Small intestine (tissue), 7 donors: ENCODE data around the gene STX17. TPM values are rescaled to one million over a fixed set of nuclear protein-coding genes. Genes with fewer than 3 reads are reported as not detected.

Source experiments
- DNase-seq, 2 donors: peaks; one replicate each; pipeline versions ENCODE4 v3.0.0 to v3.0.0-alpha.2; 2013
- FAIRE-seq: peaks from 2 replicates; lab custom pipeline; 2012; peaks lifted over from hg19 to GRCh38; lab: Jason Lieb, UNC
- H3K27ac ChIP-seq, 3 donors: one replicate each; pipeline ENCODE4 v1.5.1; 2013; ENCODE audit warnings: low read length in 2 of 3, mild to moderate bottlenecking in 2 of 3, control low read depth in 1 of 3, inconsistent platforms in 1 of 3, low read depth in 1 of 3, moderate library complexity in 1 of 3
- H3K27me3 ChIP-seq, 3 donors: one replicate each; pipeline ENCODE4 v1.6.1; 2013; ENCODE audit warnings: low read length in 3 of 3, inconsistent platforms in 1 of 3; ENCODE audit not compliant: control insufficient read depth in 3 of 3, insufficient read depth in 3 of 3
- H3K36me3 ChIP-seq, 3 donors: one replicate each; pipeline ENCODE4 v1.6.1; 2013; ENCODE audit warnings: low read length in 3 of 3, inconsistent platforms in 1 of 3, low read depth in 1 of 3, mild to moderate bottlenecking in 1 of 3, moderate library complexity in 1 of 3; ENCODE audit not compliant: control insufficient read depth in 3 of 3, insufficient read depth in 2 of 3
- H3K4me1 ChIP-seq, 3 donors: one replicate each; pipeline ENCODE4 v1.6.1; 2013; ENCODE audit warnings: low read length in 2 of 3, inconsistent platforms in 1 of 3, low read depth in 1 of 3, mild to moderate bottlenecking in 1 of 3, moderate library complexity in 1 of 3; ENCODE audit not compliant: control insufficient read depth in 3 of 3, insufficient read depth in 2 of 3
- H3K4me3 ChIP-seq, 3 donors: one replicate each; pipeline ENCODE4 v1.5.1; 2013; ENCODE audit warnings: low read length in 3 of 3, control low read depth in 1 of 3, inconsistent platforms in 1 of 3, low read depth in 1 of 3, mild to moderate bottlenecking in 1 of 3, moderate library complexity in 1 of 3
- H3K9me3 ChIP-seq, 2 donors: one replicate each; pipeline ENCODE4 v1.6.1; 2013; ENCODE audit warnings: low read depth in 1 of 2, low read length in 1 of 2; ENCODE audit not compliant: control insufficient read depth in 2 of 2, insufficient read depth in 1 of 2
- WGBS, 3 donors: extraction: QIAGEN DNeasy Blood & Tissue Kit; methylation state at CpG; one replicate each; pipeline ENCODE4 v1.1.7; 2013; 5-methylcytosine and 5-hydroxymethylcytosine counted together
- polyA plus RNA-seq, 4 donors: library from polyadenylated mRNA; stranded (reverse) in 3 of 4; unstranded in 1 of 4; fragments of 200-250 nt in 3 of 4; fragments of 120-200 nt in 1 of 4; gene quantifications; one replicate each; pipeline versions ENCODE4 v1.2.1 to v1.2.3, GENCODE V29; 2013
- donor health status: healthy with polysubstance abuse.
- donor health status: control.
- donor health status: control.
- donor health status: Bipolar disorder and iron deficiency.
- donor health status: healthy.

STX17 gene
- polyA plus RNA-seq, 4 donors = 7.2 to 33.4 (median 8.5) TPM

GRCh38 chr9:99916650-99917049 lies 10.2 kb downstream of the STX17 start:
- FAIRE-seq (no peak), DNase-seq (no peak)
- Histone ChIP-seq H3K4me1 (no peaks in the 10 kb centered on the region), H3K4me3 (no peak overlapping the region), H3K9me3 (no peaks in the 10 kb centered on the region), H3K27me3 (no peaks in the 10 kb centered on the region), H3K36me3 (peaks cover 4 to 16% (median 6%) of the 10 kb centered on the region in 3 donors), H3K27ac (no peak overlapping the region)
- WGBS, 3 donors = 86 to 98% (median 97%) methylated on average over 1 of the region's 1 CpG

- 80 to 90% (median 89%) methylated on average over 3 of the region's 3 CpGs for WGBS, 3 donors
- FAIRE-seq (no peak), DNase-seq (no peak)
- Histone ChIP-seq H3K4me1 (no peaks in the 10 kb centered on the region), H3K27me3 (no peaks in the 10 kb centered on the region), H3K9me3 (peaks cover 0 to 4% of the 10 kb centered on the region in 2 donors), H3K27ac (no peak overlapping the region), H3K4me3 (no peak overlapping the region), H3K36me3 (peaks cover 4 to 17% (median 8%) of the 10 kb centered on the region in 3 donors)
These were observed 11.7 kb downstream of the STX17 start for GRCh38 chr9:99918134-99918533.

- Histone ChIP-seq H3K27me3 (no peaks in the 10 kb centered on the region), H3K36me3 (peaks cover 8 to 24% (median 14%) of the 10 kb centered on the region in 3 donors), H3K27ac (no peak overlapping the region), H3K4me1 (no peaks in the 10 kb centered on the region), H3K4me3 (no peak overlapping the region), H3K9me3 (peaks cover 0 to 10% of the 10 kb centered on the region in 2 donors)
- FAIRE-seq (no peak), DNase-seq (no peak)
- 55 to 60% (median 58%) methylated on average over 2 of the region's 2 CpGs for WGBS, 3 donors
These were observed 13.5 kb downstream of the STX17 start for GRCh38 chr9:99919930-99920329.

GRCh38 chr9:99921875-99922710 lies 15.6 kb downstream of the STX17 start:
- peak in 1 of 2 donors; percentile 5 for DNase-seq
- H3K27ac ChIP-seq = no peak overlapping the region
- 75 to 83% (median 76%) methylated on average over 4 of the region's 4 CpGs for WGBS, 3 donors
- no peak overlapping the region for H3K4me3 ChIP-seq
- no peaks in the 10 kb centered on the region for H3K4me1 ChIP-seq
- peaks cover 0 to 18% of the 10 kb centered on the region in 2 donors for H3K9me3 ChIP-seq
- no peaks in the 10 kb centered on the region for H3K27me3 ChIP-seq
- FAIRE-seq = no peak
- peaks cover 7 to 24% (median 14%) of the 10 kb centered on the region in 3 donors for H3K36me3 ChIP-seq

- H3K9me3 ChIP-seq = peaks cover 0 to 21% of the 10 kb centered on the region in 2 donors
- H3K36me3 ChIP-seq = peaks cover 7 to 24% (median 14%) of the 10 kb centered on the region in 3 donors
- H3K27me3 ChIP-seq = no peaks in the 10 kb centered on the region
- no peak overlapping the region for H3K27ac ChIP-seq
- H3K4me1 ChIP-seq = no peaks in the 10 kb centered on the region
- DNase-seq (no peak), FAIRE-seq (no peak)
- no peak overlapping the region for H3K4me3 ChIP-seq
These were observed 16.2 kb downstream of the STX17 start for GRCh38 chr9:99922711-99923030.

- Histone ChIP-seq H3K4me3 (no peak overlapping the region), H3K27me3 (no peaks in the 10 kb centered on the region), H3K4me1 (no peaks in the 10 kb centered on the region), H3K27ac (no peak overlapping the region), H3K9me3 (peaks cover 0 to 21% of the 10 kb centered on the region in 2 donors), H3K36me3 (peaks cover 7 to 21% (median 10%) of the 10 kb centered on the region in 3 donors)
- DNase-seq (no peak), FAIRE-seq (peak; percentile 39)
- 96 to 98% (median 97%) methylated on average over 4 of the region's 4 CpGs for WGBS, 3 donors
These were observed 19.1 kb downstream of the STX17 start for GRCh38 chr9:99925541-99925940.

GRCh38 chr9:99929652-99930051 lies 23.2 kb downstream of the STX17 start:
- H3K4me3 ChIP-seq = no peak overlapping the region
- H3K4me1 ChIP-seq = no peaks in the 10 kb centered on the region
- 95 to 100% (median 97%) methylated on average over 2 of the region's 2 CpGs for WGBS, 3 donors
- H3K36me3 ChIP-seq = peaks cover 0 to 11% (median 3%) of the 10 kb centered on the region in 3 donors
- FAIRE-seq (no peak), DNase-seq (no peak)
- H3K9me3 ChIP-seq = peaks cover 0 to 11% of the 10 kb centered on the region in 2 donors
- no peak overlapping the region for H3K27ac ChIP-seq
- no peaks in the 10 kb centered on the region for H3K27me3 ChIP-seq

GRCh38 chr9:99931155-99931840 lies 24.8 kb downstream of the STX17 start:
- Histone ChIP-seq H3K4me1 (no peaks in the 10 kb centered on the region), H3K4me3 (no peak overlapping the region), H3K27ac (no peak overlapping the region), H3K36me3 (peaks cover 0 to 10% (median 3%) of the 10 kb centered on the region in 3 donors), H3K27me3 (no peaks in the 10 kb centered on the region), H3K9me3 (peaks cover 0 to 10% of the 10 kb centered on the region in 2 donors)
- DNase-seq (no peak), FAIRE-seq (no peak)
- WGBS, 3 donors = 94 to 96% (median 95%) methylated on average over 6 of the region's 6 CpGs
